BLaER1 treated with 17β-estradiol and CSF1 and Interleukin-3, amounts not matched to agents 10 nM and 100 nM (cell line): ENCODE results near the gene KPNA6.
"Not testable (repeated sequence)": the region's sequence is repeated elsewhere in the genome, so short reads cannot be mapped to it uniquely, and the experiment has no call there.

Experiments
- H3K27ac ChIP-seq, 11 experiments: shearing (Covaris generic); formaldehyde crosslinking; 2 replicates each; pipeline ENCODE4 v1.8.1; 2022
- H3K27me3 ChIP-seq, 11 experiments: shearing (Covaris generic); formaldehyde crosslinking; 2 replicates each; pipeline ENCODE4 v1.8.1; 2022
- H3K36me3 ChIP-seq, 11 experiments: shearing (Covaris generic); formaldehyde crosslinking; 2 replicates each; pipeline ENCODE4 v1.8.1; 2022
- H3K4me1 ChIP-seq, 10 experiments: shearing (Covaris generic); formaldehyde crosslinking; 2 replicates each; pipeline ENCODE4 v1.8.1; 2022
- H3K4me2 ChIP-seq, 11 experiments: shearing (Covaris generic); formaldehyde crosslinking; 2 replicates each; pipeline ENCODE4 v1.8.1; 2022
- H3K4me3 ChIP-seq, 10 experiments: shearing (Covaris generic); formaldehyde crosslinking; 2 replicates each; pipeline ENCODE4 v1.8.1; 2022
- H3K9ac ChIP-seq, 11 experiments: shearing (Covaris generic); formaldehyde crosslinking; 2 replicates each; pipeline ENCODE4 v1.8.1; 2022
- H3K9me3 ChIP-seq, 11 experiments: shearing (Covaris generic); formaldehyde crosslinking; replicated peaks in 1 of 11; 2 replicates each; pipeline ENCODE4 v1.8.1; 2022
- H4K20me1 ChIP-seq, 11 experiments: shearing (Covaris generic); formaldehyde crosslinking; 2 replicates each; pipeline ENCODE4 v1.8.1; 2022
- Cebpa-rat ChIP-seq, 11 experiments: shearing (Covaris generic); IDR thresholded peaks; 2 replicates each; pipeline ENCODE4 v1.8.1; 2022

KPNA6 gene

GRCh38 chr1:32107742-32108661, at the start of gene KPNA6:
Gene KPNA6, plus strand, starts transcription at chr1:32108056. Its CDS starts 75 bp downstream, at chr1:32108131.
- H3K36me3 ChIP-seq: peaks cover 5 to 44% (median 27%) of the 10 kb centered on the region in 11 experiments; a peak in 19 of 22 replicates
- no peaks in the 10 kb centered on the region for H3K9me3 ChIP-seq
- no peaks in the 10 kb centered on the region for H3K27me3 ChIP-seq
- H3K4me2 ChIP-seq: peak within 1 kb of the TSS; percentile 75 to 95 (median 91)
- H3K4me3 ChIP-seq: peak within 1 kb of the TSS; percentile 77 to 100 (median 90)
- no peak for TF ChIP-seq Cebpa-rat (IDR thresholded peaks at IDR 0.05)
- H3K27ac ChIP-seq: peak within 1 kb of the TSS; percentile 84 to 97 (median 92)
- peak within 1 kb of the TSS; percentile 94 to 99 (median 96) for H3K9ac ChIP-seq
- peaks cover 36 to 51% (median 43%) of the 10 kb centered on the region in 11 experiments; a peak in 21 of 22 replicates for H4K20me1 ChIP-seq
- H3K4me1 ChIP-seq: peaks cover 31 to 47% (median 37%) of the 10 kb centered on the region in 10 experiments

DNA sequence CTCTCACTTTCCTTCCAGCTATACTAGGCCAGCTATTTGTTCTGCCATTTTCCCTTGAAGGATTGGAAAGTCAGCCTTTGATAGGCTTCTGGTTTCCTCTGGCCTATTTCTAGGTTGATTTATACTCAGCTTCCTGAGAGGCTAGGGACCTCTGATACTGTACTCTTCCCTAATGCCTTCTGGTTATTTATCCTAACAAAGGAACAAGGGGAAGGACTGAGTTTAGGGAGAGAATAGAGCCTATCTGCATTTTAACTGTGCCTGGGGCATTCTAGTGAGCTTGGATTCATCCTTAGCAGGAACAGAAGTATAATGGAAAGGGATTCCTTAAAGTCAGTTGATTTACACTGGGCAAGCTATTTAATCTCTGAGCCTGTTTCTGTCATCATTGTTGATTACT, 46.9 kb upstream of the KPNA6 start:
- H3K27me3 ChIP-seq: no peaks in the 10 kb centered on the region
- TF ChIP-seq Cebpa-rat (IDR thresholded peaks at IDR 0.05): no peak
- peaks cover 71 to 91% (median 85%) of the 10 kb centered on the region in 10 experiments for H3K4me1 ChIP-seq
- no peaks in the 10 kb centered on the region for H3K9me3 ChIP-seq
- H4K20me1 ChIP-seq: peaks cover 3 to 67% (median 38%) of the 10 kb centered on the region in 11 experiments; a peak in 15 of 22 replicates
- H3K36me3 ChIP-seq: peaks cover 18 to 86% (median 66%) of the 10 kb centered on the region in 11 experiments
- H3K4me3 ChIP-seq: no peak overlapping the region
- H3K27ac ChIP-seq: peak overlapping the region in 9 of 11 experiments; percentile 1 to 97 (median 40); a peak in 12 of 22 replicates
- H3K4me2 ChIP-seq: peak overlapping the region in 10 of 11 experiments; percentile 10 to 88 (median 78); a peak in 17 of 22 replicates
- H3K9ac ChIP-seq: peak overlapping the region in 5 of 11 experiments; percentile 8 to 64 (median 32); a peak in 2 of 22 replicates

DNA sequence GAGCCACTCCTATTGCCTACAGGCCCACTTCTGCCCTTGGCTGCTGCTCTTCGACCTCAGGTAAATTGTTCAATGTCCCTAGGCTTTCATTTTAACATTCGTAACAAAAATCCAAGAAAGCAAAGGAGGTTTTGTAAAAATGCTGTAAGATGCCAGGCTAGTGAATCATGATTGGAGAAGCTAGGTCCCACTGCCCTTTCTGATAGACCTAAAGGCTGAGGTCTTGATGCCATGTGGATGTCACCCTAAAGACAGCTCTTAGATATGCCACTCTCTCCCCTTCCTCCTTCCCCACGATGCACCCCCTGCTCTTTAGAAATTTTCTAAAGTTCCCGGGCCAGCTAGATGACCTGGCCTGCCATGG, 45.0 kb upstream of the KPNA6 start:
- Histone ChIP-seq H3K27me3 (no peaks in the 10 kb centered on the region), H3K4me1 (peaks cover 88 to 99% (median 97%) of the 10 kb centered on the region in 10 experiments), H3K27ac (peak overlapping the region in 10 of 11 experiments; percentile 1 to 99 (median 94); a peak in 19 of 22 replicates), H3K4me2 (peak overlapping the region; percentile 25 to 91 (median 79)), H4K20me1 (peaks cover 3 to 53% (median 30%) of the 10 kb centered on the region in 11 experiments; a peak in 14 of 22 replicates), H3K9me3 (no peaks in the 10 kb centered on the region), H3K36me3 (peaks cover 18 to 70% (median 60%) of the 10 kb centered on the region in 11 experiments), H3K4me3 (peak overlapping the region in 1 of 10 experiments; percentile 10; a peak in 1 of 20 replicates), H3K9ac (peak overlapping the region; percentile 23 to 76 (median 57); a peak in 20 of 22 replicates)
- no peak for TF ChIP-seq Cebpa-rat (IDR thresholded peaks at IDR 0.05)

- H3K36me3 ChIP-seq: peaks cover 18 to 65% (median 56%) of the 10 kb centered on the region in 11 experiments
- H3K4me3 ChIP-seq: no peak overlapping the region
- TF ChIP-seq Cebpa-rat (IDR thresholded peaks at IDR 0.05): no peak
- H4K20me1 ChIP-seq: peaks cover 3 to 49% (median 30%) of the 10 kb centered on the region in 11 experiments; a peak in 14 of 22 replicates
- no peaks in the 10 kb centered on the region for H3K27me3 ChIP-seq
- H3K4me2 ChIP-seq: peak overlapping the region; percentile 25 to 91 (median 79); a peak in 21 of 22 replicates
- peaks cover 91 to 100% (median 97%) of the 10 kb centered on the region in 10 experiments for H3K4me1 ChIP-seq
- H3K9ac ChIP-seq: peak overlapping the region in 10 of 11 experiments; percentile 23 to 76 (median 60); a peak in 18 of 22 replicates
- H3K9me3 ChIP-seq: no peaks in the 10 kb centered on the region
- H3K27ac ChIP-seq: peak overlapping the region in 10 of 11 experiments; percentile 1 to 99 (median 94); a peak in 19 of 22 replicates
Measured at GRCh38 chr1:32063261-32063681, 44.6 kb upstream of the KPNA6 start.

- peaks cover 16 to 40% (median 30%) of the 10 kb centered on the region in 11 experiments for H3K36me3 ChIP-seq
- peak overlapping the region; percentile 66 to 99 (median 92); a peak in 21 of 22 replicates for H3K27ac ChIP-seq
- H3K27me3 ChIP-seq, H3K9me3 ChIP-seq: not testable (repeated sequence)
- H3K4me2 ChIP-seq: peak overlapping the region; percentile 76 to 93 (median 83)
- peaks cover 96 to 100% (median 98%) of the 10 kb centered on the region in 10 experiments for H3K4me1 ChIP-seq
- peak overlapping the region in 2 of 10 experiments; percentile 22 to 38; a peak in 3 of 20 replicates for H3K4me3 ChIP-seq
- H3K9ac ChIP-seq: peak overlapping the region; percentile 51 to 76 (median 73); a peak in 20 of 22 replicates
- H4K20me1 ChIP-seq: peaks cover 0 to 23% (median 11%) of the 10 kb centered on the region in 11 experiments; a peak in 13 of 22 replicates
Measured at GRCh38 chr1:32065613-32066488, 42.0 kb upstream of the KPNA6 start.

DNA sequence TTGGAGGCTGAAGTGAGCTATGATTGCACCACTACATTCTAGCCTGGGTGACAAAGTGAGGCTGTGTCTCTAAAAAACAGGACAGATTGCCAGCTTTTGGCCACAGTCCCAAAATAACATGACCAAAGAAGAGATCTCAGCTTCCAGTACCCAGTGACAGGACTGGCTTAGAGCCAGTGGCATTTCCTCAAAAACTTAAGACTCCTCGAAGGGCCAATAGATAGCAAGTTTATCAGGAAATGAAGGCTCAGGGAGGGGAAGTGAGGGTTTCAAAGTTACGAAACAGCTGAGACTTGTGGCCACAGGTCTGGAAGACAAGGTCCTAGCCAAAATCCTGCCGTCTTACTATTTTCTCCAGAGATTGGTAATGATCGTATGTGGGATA, 41.4 kb upstream of the KPNA6 start:
- Histone ChIP-seq H3K36me3 (peaks cover 9 to 33% (median 26%) of the 10 kb centered on the region in 11 experiments; a peak in 21 of 22 replicates), H3K9ac (peak overlapping the region; percentile 51 to 76 (median 73); a peak in 21 of 22 replicates), H3K4me3 (peak overlapping the region in 7 of 10 experiments; percentile 3 to 38 (median 14); a peak in 9 of 20 replicates), H3K27me3 (no peaks in the 10 kb centered on the region), H3K27ac (peak overlapping the region; percentile 66 to 99 (median 92); a peak in 21 of 22 replicates), H4K20me1 (peaks cover 0 to 18% (median 9%) of the 10 kb centered on the region in 11 experiments; a peak in 12 of 22 replicates), H3K4me1 (peaks cover 96 to 99% (median 98%) of the 10 kb centered on the region in 10 experiments), H3K4me2 (peak overlapping the region; percentile 79 to 93 (median 87)), H3K9me3 (no peaks in the 10 kb centered on the region)
- peak; percentile 50 to 94 (median 87); a peak in 17 of 22 replicates for TF ChIP-seq Cebpa-rat (IDR thresholded peaks at IDR 0.05)

GRCh38 chr1:32068957-32069588, 38.8 kb upstream of the KPNA6 start:
- H3K4me1 ChIP-seq: peaks cover 88 to 91% (median 89%) of the 10 kb centered on the region in 10 experiments

More at GRCh38 chr1:32068957-32069588, 38.8 kb upstream of the KPNA6 start:
- H3K4me2 ChIP-seq: peak overlapping the region; percentile 79 to 93 (median 87)
- H3K36me3 ChIP-seq: peaks cover 0 to 15% (median 10%) of the 10 kb centered on the region in 11 experiments; a peak in 15 of 22 replicates
- H4K20me1 ChIP-seq: peaks cover 0 to 9% (median 8%) of the 10 kb centered on the region in 11 experiments; a peak in 14 of 22 replicates
- peak overlapping the region; percentile 35 to 99 (median 92); a peak in 21 of 22 replicates for H3K27ac ChIP-seq
- H3K9ac ChIP-seq: peak overlapping the region in 9 of 11 experiments; percentile 29 to 76 (median 71); a peak in 15 of 22 replicates
- no peaks in the 10 kb centered on the region for H3K27me3 ChIP-seq
- H3K4me3 ChIP-seq: peak overlapping the region in 1 of 10 experiments; percentile 7; a peak in 1 of 20 replicates
- no peaks in the 10 kb centered on the region for H3K9me3 ChIP-seq
- TF ChIP-seq Cebpa-rat (IDR thresholded peaks at IDR 0.05): peak in 2 of 11 experiments; percentile 33 to 56; a peak in 1 of 22 replicates
